ENCODE measurements around the gene AOPEP.

Gene AOPEP

DNA sequence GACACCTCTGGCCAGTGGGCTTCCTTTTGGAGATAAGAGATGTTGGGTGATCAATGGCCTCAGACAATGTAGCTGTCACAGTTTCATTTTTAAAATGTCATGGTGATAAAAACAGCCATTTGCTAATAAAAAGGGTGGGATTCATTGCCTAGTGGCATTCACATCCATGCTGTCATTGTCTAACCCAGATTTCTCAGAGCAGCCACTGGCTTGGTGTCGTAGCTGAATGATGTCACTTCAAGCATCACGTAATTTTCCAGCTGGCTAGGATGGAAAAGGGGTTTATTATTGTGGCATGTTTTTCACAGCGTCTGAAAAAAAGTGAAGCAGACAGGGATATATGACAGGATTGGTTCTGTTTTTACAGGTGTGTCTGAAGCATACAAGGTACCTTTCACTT is 184.7 kb downstream of the AOPEP start:
- H3K79me2 ChIP-seq (ENCODE audit: insufficient read depth, low read length): no peaks in the 10 kb centered on the region
- H3K9me2 ChIP-seq (ENCODE audit: low read depth, low read length): no peaks in the 10 kb centered on the region
- no peak overlapping the region for H3K9ac ChIP-seq (ENCODE audit: low read length)
- H3K4me3 ChIP-seq (ENCODE audit: low read depth, low read length, poor library complexity, severe bottlenecking): no peak overlapping the region
- no peaks in the 10 kb centered on the region for H3F3A ChIP-seq (ENCODE audit: insufficient read depth, low read length)
- no peaks in the 10 kb centered on the region for H3K27me3 ChIP-seq (ENCODE audit: insufficient read depth, low read length)
- H3K4me1 ChIP-seq (ENCODE audit: insufficient read depth, low read length, severe bottlenecking): peaks cover 24% of the 10 kb centered on the region
- TF ChIP-seq, protein P1, sequence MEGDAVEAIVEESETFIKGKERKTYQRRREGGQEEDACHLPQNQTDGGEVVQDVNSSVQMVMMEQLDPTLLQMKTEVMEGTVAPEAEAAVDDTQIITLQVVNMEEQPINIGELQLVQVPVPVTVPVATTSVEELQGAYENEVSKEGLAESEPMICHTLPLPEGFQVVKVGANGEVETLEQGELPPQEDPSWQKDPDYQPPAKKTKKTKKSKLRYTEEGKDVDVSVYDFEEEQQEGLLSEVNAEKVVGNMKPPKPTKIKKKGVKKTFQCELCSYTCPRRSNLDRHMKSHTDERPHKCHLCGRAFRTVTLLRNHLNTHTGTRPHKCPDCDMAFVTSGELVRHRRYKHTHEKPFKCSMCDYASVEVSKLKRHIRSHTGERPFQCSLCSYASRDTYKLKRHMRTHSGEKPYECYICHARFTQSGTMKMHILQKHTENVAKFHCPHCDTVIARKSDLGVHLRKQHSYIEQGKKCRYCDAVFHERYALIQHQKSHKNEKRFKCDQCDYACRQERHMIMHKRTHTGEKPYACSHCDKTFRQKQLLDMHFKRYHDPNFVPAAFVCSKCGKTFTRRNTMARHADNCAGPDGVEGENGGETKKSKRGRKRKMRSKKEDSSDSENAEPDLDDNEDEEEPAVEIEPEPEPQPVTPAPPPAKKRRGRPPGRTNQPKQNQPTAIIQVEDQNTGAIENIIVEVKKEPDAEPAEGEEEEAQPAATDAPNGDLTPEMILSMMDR (IDR thresholded peaks at IDR 0.05; ENCODE audit: low read length): no peak
- no peak overlapping the region for H2AFZ ChIP-seq (ENCODE audit: low read length)
- H3K27ac ChIP-seq (ENCODE audit: low read depth, low read length, poor library complexity, severe bottlenecking): no peak overlapping the region
- no peaks in the 10 kb centered on the region for H3K9me3 ChIP-seq (ENCODE audit: low read length)
- no peaks in the 10 kb centered on the region for H4K20me1 ChIP-seq (ENCODE audit: insufficient read depth, low read length)
- H3K4me2 ChIP-seq (ENCODE audit: low read length): no peak overlapping the region
- H3K36me3 ChIP-seq (ENCODE audit: insufficient read depth, low read length): no peaks in the 10 kb centered on the region

DNA sequence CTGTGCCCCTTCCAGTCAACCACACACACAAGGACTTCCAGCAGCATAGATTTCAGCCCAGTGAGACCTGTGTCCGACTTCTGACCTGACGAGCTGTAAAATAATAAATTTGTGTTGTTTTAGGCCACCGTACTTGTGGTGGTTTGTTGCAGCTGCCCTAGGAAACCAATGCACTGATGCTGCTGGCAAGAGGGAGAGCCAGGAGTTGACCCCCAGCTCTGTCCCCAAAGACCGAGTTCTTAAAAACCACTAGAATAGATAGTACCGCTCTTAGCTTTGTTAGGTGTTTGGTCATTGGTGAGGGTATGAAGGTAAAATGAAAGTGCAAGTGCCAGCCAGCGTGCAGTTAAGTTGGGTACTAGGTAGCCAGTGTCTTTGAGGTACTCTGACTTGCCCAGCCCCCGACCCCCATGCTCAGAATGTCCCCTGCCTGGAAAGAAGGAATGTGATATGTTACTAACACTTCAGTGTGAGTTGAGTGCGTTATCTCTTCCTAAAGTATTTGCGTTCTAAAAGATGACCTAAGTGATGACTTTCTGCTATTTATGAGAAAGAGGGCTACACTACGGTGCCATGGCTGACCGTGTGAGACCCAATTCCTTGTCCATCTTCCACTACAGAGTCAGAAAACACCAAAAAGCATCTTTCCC is 185.6 kb downstream of the AOPEP start:
- H3K79me2 ChIP-seq (ENCODE audit: insufficient read depth, low read length): no peaks in the 10 kb centered on the region
- no peak for TF ChIP-seq EZH2 (IDR thresholded peaks at IDR 0.05; ENCODE audit: borderline replicate concordance, low read length)
- TF ChIP-seq, protein P1 (IDR thresholded peaks at IDR 0.05; ENCODE audit: low read length): no peak
- H3K4me1 ChIP-seq (ENCODE audit: insufficient read depth, low read length, severe bottlenecking): peaks cover 25% of the 10 kb centered on the region
- H3K9ac ChIP-seq (ENCODE audit: low read length): no peak overlapping the region
- H3K9me3 ChIP-seq (ENCODE audit: low read length): no peaks in the 10 kb centered on the region
- H3K36me3 ChIP-seq (ENCODE audit: insufficient read depth, low read length): no peaks in the 10 kb centered on the region
- no peaks in the 10 kb centered on the region for H3K27me3 ChIP-seq (ENCODE audit: insufficient read depth, low read length)
- no peaks in the 10 kb centered on the region for H4K20me1 ChIP-seq (ENCODE audit: insufficient read depth, low read length)
- no peak overlapping the region for H2AFZ ChIP-seq (ENCODE audit: low read length)
- H3K27ac ChIP-seq (ENCODE audit: low read depth, low read length, poor library complexity, severe bottlenecking): no peak overlapping the region
- no peak overlapping the region for H3K4me2 ChIP-seq (ENCODE audit: low read length)
- no peaks in the 10 kb centered on the region for H3K9me2 ChIP-seq (ENCODE audit: low read depth, low read length)
- no peaks in the 10 kb centered on the region for H3F3A ChIP-seq (ENCODE audit: insufficient read depth, low read length)
- no peak overlapping the region for H3K4me3 ChIP-seq (ENCODE audit: low read depth, low read length, poor library complexity, severe bottlenecking)

DNA sequence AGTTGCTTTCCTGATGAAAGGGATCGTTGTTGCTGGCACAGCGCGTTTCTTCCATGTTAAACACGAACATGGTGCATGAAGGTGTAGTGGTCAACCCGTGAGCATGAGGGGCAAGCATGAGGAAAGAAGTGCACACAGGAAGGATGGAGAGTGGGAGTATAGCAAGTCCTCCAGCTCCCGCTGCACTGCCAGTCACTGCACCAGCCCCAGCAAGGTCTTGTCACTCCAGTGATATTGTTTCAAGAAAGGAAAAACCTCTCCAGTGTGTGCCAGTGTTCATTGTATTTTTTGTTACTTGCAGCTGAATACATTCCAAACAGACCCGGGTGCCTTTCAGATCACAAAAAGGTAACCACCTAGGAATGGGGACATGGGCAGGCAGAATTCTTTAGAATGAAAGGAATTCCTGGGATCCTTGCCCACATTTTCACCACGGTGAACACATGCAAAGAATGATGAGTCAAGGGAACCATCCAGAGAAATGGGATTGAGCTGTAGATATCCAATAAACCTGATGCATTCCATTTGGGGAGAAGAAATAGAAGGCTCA is 186.3 kb downstream of the AOPEP start:
- Histone ChIP-seq H3K27ac (ENCODE audit: low read depth, low read length, poor library complexity, severe bottlenecking) (no peak overlapping the region), H3K9me3 (ENCODE audit: low read length) (no peaks in the 10 kb centered on the region), H3K4me2 (ENCODE audit: low read length) (no peak overlapping the region), H3K4me1 (ENCODE audit: insufficient read depth, low read length, severe bottlenecking) (peaks cover 29% of the 10 kb centered on the region), H2AFZ (ENCODE audit: low read length) (no peak overlapping the region), H3K36me3 (ENCODE audit: insufficient read depth, low read length) (no peaks in the 10 kb centered on the region), H3F3A (ENCODE audit: insufficient read depth, low read length) (no peaks in the 10 kb centered on the region), H3K9ac (ENCODE audit: low read length) (no peak overlapping the region), H3K9me2 (ENCODE audit: low read depth, low read length) (no peaks in the 10 kb centered on the region), H4K20me1 (ENCODE audit: insufficient read depth, low read length) (no peaks in the 10 kb centered on the region), H3K4me3 (ENCODE audit: low read depth, low read length, poor library complexity, severe bottlenecking) (no peak overlapping the region), H3K27me3 (ENCODE audit: insufficient read depth, low read length) (no peaks in the 10 kb centered on the region), H3K79me2 (ENCODE audit: insufficient read depth, low read length) (no peaks in the 10 kb centered on the region)
- TF ChIP-seq EZH2 (IDR thresholded peaks at IDR 0.05; ENCODE audit: borderline replicate concordance, low read length): no peak
- TF ChIP-seq, protein P1 (IDR thresholded peaks at IDR 0.05; ENCODE audit: low read length): no peak

Data from OCI-LY1 (cell line).